GM19035 (cell line): ENCODE measurements around the gene LRFN3.
"Not testable (repeated sequence)": the region's sequence is repeated elsewhere in the genome, so short reads cannot be mapped to it uniquely, and the experiment has no call there.

Source experiments
- ATAC-seq: cut with Tn5 transposase; IDR thresholded peaks from one replicate; pipeline ENCODE4 v1.9.1; 2021; ENCODE audit not compliant: unreplicated experiment

Gene LRFN3

DNA sequence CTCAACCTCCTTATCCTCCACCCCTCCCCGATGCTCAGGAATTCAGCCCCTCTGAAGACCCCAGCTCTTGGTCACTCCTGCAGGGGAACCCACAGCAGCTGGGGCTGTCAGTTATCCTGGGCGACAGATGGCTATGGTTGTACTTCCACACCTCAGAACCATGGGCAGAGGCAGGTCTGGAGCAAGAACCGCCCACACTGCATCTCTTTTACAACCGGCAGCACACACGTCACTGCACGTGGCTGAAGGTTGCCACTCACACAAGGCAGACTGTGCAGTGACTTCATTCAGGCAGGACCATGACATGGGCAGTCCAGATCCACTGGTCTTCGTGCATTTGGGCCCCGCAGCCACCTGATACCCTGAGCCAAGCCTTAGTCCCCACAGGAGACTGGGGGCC is 37.3 kb downstream of the LRFN3 start:
- no peak for ATAC-seq

GRCh38 chr19:35975608-35976214 is 39.5 kb downstream of the LRFN3 start:
- no peak for ATAC-seq

DNA sequence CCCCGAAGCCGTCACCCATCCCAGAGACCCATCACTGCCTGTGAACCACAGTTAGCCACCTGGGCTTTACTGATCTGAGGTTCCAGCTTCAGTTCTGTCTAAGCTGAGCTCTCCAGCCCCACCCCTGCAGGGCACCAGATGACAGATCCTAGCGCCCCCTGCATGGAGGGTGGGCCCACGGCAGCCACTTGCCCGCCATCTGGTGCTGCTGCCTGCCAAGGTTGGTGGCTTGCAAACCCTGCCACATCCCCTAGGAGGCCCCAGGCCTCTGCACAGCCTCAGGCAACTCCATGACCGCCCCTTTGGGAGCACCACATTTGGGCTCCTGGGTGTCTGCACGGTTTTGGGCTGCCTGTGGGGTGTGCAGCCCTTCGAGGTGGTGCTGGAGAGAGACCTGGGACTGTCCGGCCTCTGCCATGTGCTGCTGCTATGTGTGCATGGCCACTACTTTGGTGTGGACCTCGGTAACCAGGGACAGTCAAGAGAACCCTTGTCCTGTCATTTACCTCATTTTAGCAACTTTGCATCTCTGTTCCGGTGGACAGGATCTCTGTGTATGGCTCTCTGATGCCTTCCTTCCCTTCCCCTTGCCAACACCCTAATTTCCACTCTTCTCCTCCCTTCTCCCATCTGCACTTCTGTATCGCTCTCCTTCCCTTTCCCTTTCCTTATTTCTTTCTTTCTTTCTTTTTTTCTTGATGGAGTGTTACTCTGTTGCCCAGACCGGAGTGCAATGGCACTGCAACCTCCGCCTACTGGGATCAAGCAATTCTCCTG is 41.5 kb downstream of the LRFN3 start:
- no peak for ATAC-seq

- ATAC-seq = no peak
Observed at GRCh38 chr19:35978271-35978670, 42.1 kb downstream of the LRFN3 start.

- ATAC-seq = no peak
Observed at GRCh38 chr19:35978832-35979365, 42.7 kb downstream of the LRFN3 start.

DNA sequence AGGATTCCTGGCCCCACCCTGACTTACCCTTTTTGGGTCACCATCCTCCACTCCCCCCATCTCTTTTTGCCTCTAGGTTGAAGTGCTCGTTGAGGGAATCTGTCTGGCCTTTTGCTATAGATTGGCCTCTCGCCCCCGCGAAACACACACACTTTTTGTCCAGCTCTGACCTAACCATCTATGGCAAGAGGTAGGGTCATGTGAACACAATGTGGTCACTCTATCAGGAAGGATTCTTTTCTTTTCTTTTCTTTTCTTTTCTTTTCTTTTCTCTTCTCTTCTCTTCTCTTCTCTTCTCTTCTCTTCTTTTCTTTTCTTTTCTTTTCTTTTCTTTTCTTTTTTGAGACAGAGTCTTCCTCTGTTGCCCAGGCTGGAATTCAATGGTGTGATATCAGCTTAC is 44.8 kb downstream of the LRFN3 start:
- not testable (repeated sequence) for ATAC-seq

GRCh38 chr19:35983177-35983576 is 47.0 kb downstream of the LRFN3 start:
- no peak for ATAC-seq

- ATAC-seq = no peak
Observed at GRCh38 chr19:35986111-35986510, 49.9 kb downstream of the LRFN3 start.

GRCh38 chr19:35986664-35987570 is 50.7 kb downstream of the LRFN3 start:
- no peak for ATAC-seq

- ATAC-seq = no peak
Observed at GRCh38 chr19:35987571-35987896, 51.4 kb downstream of the LRFN3 start.

- no peak for ATAC-seq
Observed at GRCh38 chr19:35988824-35989223, 52.6 kb downstream of the LRFN3 start.

GRCh38 chr19:35990156-35990555 is 54.0 kb downstream of the LRFN3 start:
- no peak for ATAC-seq

GRCh38 chr19:35990771-35991730 is 54.9 kb downstream of the LRFN3 start:
- no peak for ATAC-seq

DNA sequence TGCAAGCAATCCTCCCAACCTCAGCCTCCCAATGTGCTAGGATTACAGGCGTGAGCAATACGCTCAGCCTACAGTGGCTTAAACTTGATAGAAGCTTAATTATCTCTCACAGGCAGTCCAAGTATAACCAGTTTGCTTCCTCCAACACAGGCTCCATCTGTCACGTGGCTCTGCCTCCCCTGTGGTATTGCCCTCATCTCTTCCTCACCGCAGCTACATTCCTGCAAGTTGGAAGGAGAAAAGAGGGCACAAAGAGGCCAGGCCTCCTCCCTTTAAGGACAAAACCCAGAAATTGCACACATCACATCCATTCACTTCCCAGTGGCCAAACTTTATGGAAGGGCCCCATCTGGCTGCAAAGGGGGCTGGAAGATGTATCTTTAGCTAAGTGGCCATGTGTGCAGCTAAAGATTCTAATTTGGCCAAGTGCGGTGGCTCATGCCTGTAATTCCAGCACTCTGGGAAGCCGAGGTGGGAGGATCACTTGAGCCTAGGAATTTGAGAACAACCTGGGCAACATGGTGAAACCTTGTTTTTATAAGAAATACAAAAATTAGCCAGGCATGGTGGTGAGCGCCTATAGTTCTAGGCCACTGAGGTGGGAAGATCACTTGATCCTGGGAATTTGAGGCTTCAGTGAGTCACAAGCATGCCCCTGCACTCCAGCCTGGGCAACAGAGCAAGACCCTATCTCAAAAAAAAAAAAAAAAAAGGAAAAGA is 55.7 kb downstream of the LRFN3 start:
- ATAC-seq = no peak

DNA sequence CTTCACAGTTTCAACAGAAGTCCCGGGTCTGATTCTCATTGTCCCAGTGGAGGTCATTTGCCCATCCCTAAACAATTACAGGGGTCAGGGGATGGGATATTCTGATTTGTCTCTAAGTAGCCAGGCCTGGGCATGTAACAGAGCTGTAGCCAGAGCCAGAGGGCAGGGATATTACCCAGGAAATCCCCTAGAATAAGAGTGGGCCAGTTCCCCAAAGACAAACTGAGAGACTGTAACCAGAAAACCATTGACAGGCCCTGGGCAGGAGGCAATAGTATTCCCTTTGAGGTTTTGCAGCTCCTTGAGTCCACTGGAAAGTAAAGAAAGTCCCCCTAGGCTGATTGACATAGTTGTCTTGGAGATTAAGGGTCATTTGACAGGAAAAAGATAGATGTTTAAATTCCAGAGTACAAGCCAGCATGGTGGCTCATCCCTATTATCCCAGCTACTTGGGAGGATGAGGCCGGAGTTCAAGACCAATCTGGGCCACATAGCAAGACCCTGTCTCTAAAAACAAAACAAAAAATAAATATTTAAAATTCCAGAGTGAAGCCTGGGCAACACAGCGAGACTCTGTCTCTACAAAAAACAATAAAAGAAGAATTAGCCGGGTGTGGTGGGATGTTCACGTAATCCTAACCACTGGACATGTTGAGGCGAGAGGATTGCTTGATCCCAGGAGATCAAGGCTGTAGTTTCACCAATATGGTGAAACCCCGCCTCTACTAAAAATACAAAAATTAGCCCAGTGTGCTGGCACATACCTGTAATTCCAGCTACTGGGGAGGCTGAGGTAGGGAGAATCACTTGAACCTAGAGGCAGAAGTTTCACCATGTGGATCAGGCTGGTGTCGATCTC is 57.0 kb downstream of the LRFN3 start:
- no peak for ATAC-seq

- ATAC-seq = no peak
Observed at GRCh38 chr19:35993923-35994598, 57.9 kb downstream of the LRFN3 start.
